ENCODE data around the gene ZNF132. TPM values are rescaled to one million over a fixed set of nuclear protein-coding genes. Genes with fewer than 3 reads are reported as not detected.

Gene ZNF132
- total RNA-seq, result 10.6 and 11.7 TPM in 2 replicates

GRCh38 chr19:58439576-58440554 lies at the start of gene ZNF132:
Gene ZNF132, minus strand, starts transcription at chr19:58440153. Its CDS starts 332 bp downstream, at chr19:58439821.

GRCh38 chr19:58475714-58476497 lies 36.0 kb upstream of the ZNF132 start, which contains the start of gene ZNF446:
Gene ZNF446, plus strand, starts transcription at chr19:58476352. Its CDS starts 867 bp downstream, at chr19:58477219.

DNA sequence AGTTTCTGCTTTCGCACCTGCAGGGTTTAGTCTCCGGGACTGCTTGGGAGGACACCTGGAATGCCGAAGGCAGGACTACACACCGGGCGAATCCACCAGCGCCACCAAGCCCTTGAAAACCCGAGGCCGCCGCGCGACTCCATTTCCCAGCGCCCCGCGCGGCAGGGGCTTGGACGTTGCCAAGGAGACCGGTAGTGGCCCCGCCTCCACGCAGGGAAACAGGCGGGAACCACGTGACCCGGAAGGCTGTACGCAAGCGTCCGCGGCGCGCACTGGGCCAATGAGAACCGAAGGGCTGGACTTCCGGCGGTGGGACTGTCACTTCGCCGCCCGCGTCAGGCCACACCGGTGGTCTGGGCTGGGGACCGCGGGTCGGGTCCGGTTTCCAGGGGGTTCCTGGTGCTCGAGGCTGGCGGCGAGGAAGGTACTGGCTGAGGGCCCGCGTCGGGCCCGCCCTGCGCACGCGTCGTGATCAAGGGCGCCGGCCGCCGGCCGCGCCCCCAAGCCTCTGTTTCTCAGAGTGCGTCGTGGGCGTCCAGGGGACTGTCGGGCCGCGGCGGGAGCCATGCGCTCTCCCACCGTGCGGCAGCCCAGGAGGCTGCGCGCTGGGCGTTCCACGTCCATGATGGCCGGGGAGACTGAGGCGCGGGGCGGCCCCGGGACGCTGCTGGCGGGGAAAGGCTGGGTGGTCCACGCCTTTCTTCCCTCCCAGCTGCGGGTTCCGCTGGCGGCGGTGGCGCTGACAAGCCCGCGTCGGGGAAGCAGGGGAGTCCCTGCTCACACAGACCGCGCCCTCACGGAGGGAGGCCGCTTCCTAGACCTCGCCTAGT lies 27.0 kb upstream of the ZNF132 start, which contains the start of gene ZNF324:
Gene ZNF324 (plus strand): TSS at position 321 of the 830 bp plus-strand sequence. CDS start 2,106 bp downstream, outside the sequence.

GRCh38 chr19:58451358-58452101 lies 11.6 kb upstream of the ZNF132 start, which contains the start of gene ZNF324B:
Gene ZNF324B, plus strand, starts transcription at chr19:58451622. Its CDS starts 2,080 bp downstream, at chr19:58453702.

GRCh38 chr19:58408152-58409009 lies 31.6 kb downstream of the ZNF132 start, which contains the start of gene ZNF584:
Gene ZNF584, plus strand, starts transcription at chr19:58408649. Its CDS starts 499 bp downstream, at chr19:58409148.

GRCh38 chr19:58395220-58395978 lies 44.6 kb downstream of the ZNF132 start, which contains the start of gene RNF225:
Gene RNF225, plus strand, starts transcription at chr19:58395656. Its CDS starts 434 bp downstream, at chr19:58396090.

GRCh38 chr19:58386576-58387337 lies 53.2 kb downstream of the ZNF132 start, which contains the start of gene RPS5:
Gene RPS5, plus strand, starts transcription at chr19:58387269. Its CDS starts 869 bp downstream, at chr19:58388138.

Other genes with a start within 250 kb of the ZNF132 start
- gene ZNF544, start 211.2 kb downstream of the ZNF132 start, total RNA-seq, result 31.8 and 43.4 TPM in 2 replicates
- gene ZNF8, start 161.2 kb downstream of the ZNF132 start, total RNA-seq, result 6.3 and 7.6 TPM in 2 replicates
- gene ERVK3-1, start 134.8 kb downstream of the ZNF132 start, total RNA-seq, result 18.8 and 20.3 TPM in 2 replicates
- gene ZSCAN22, start 113.2 kb downstream of the ZNF132 start, total RNA-seq, result 3.0 and 4.2 TPM in 2 replicates
- 10.5 and 11.5 TPM in 2 replicates for gene A1BG, start 86.7 kb downstream of the ZNF132 start, total RNA-seq
- gene ZNF497, start 77.4 kb downstream of the ZNF132 start, total RNA-seq, result 0.91 and 2.0 TPM in 2 replicates
- gene ZNF837, start 59.1 kb downstream of the ZNF132 start, total RNA-seq, result 1.4 and 1.9 TPM in 2 replicates
- gene RPS5, start 52.9 kb downstream of the ZNF132 start, total RNA-seq, result 1,369 and 1,523 TPM in 2 replicates
- 0.13 TPM in 1 of 2 replicates, not detected in the other for gene RNF225, start 44.5 kb downstream of the ZNF132 start, total RNA-seq
- gene ZNF584, start 31.5 kb downstream of the ZNF132 start, total RNA-seq, result 16.0 and 25.3 TPM in 2 replicates
- 9.2 and 12.5 TPM in 2 replicates for gene ZNF324B, start 11.5 kb upstream of the ZNF132 start, total RNA-seq
- gene ZNF324, start 26.9 kb upstream of the ZNF132 start, total RNA-seq, result 11.2 and 16.9 TPM in 2 replicates
- gene ZNF446, start 36.2 kb upstream of the ZNF132 start, total RNA-seq, result 6.3 and 7.2 TPM in 2 replicates
- 5.1 and 9.1 TPM in 2 replicates for gene SLC27A5, start 71.8 kb upstream of the ZNF132 start, total RNA-seq
- gene ZBTB45, start 79.7 kb upstream of the ZNF132 start, total RNA-seq, result 8.9 and 9.3 TPM in 2 replicates
- 284 and 376 TPM in 2 replicates for gene TRIM28, start 103.9 kb upstream of the ZNF132 start, total RNA-seq
- gene CHMP2A, start 115.0 kb upstream of the ZNF132 start, total RNA-seq, result 96.8 and 99.2 TPM in 2 replicates
- gene UBE2M, start 118.5 kb upstream of the ZNF132 start, total RNA-seq, result 47.2 and 63.3 TPM in 2 replicates
- gene MZF1, start 133.2 kb upstream of the ZNF132 start, total RNA-seq, result 20.5 and 30.5 TPM in 2 replicates

Data from smooth muscle cell of the pulmonary artery (primary cell).